ENCODE measurements around the gene CARMIL1. TPM values are rescaled to one million over a fixed set of nuclear protein-coding genes. Genes with fewer than 3 reads are reported as not detected.
"Not testable (repeated sequence)": the region's sequence is repeated elsewhere in the genome, so short reads cannot be mapped to it uniquely, and the experiment has no call there.

The CARMIL1 gene
- total RNA-seq, 2 donors from 2014 or later: 3.5 to 4.8 TPM

DNA sequence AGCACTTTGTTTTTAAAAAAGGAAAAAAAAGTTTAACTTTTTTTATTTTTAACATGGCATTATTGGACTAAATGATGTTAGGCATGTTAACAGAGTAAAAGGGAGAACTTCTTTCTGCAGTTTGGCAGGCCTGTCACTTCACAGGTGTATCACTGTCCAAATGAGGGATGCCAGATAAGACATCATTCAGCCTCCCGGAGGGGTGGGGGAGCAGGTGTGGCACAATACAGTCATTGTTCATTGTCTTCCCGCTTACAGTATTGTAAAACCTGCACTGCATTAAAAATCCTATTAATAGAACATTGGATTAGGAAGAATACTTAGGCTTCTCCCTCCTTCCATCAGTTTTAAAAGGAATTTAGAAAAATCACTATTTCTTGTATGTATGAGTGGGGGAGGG lies 80.7 kb downstream of the CARMIL1 start:
- DNase-seq (no peak), ATAC-seq (no peak)
- H3K27ac Mint-ChIP-seq: no peak overlapping the region
- no peaks in the 10 kb centered on the region for H3K36me3 Mint-ChIP-seq (ENCODE audit: low read depth)
- H3K9me3 ChIP-seq (ENCODE audit: control insufficient read depth, low read length, poor library complexity, severe bottlenecking): no peaks in the 10 kb centered on the region
- no peak overlapping the region for H3K4me3 Mint-ChIP-seq
- no peaks in the 10 kb centered on the region for H3K27me3 Mint-ChIP-seq
- H3K4me1 Mint-ChIP-seq: peaks cover 3% of the 10 kb centered on the region

DNA sequence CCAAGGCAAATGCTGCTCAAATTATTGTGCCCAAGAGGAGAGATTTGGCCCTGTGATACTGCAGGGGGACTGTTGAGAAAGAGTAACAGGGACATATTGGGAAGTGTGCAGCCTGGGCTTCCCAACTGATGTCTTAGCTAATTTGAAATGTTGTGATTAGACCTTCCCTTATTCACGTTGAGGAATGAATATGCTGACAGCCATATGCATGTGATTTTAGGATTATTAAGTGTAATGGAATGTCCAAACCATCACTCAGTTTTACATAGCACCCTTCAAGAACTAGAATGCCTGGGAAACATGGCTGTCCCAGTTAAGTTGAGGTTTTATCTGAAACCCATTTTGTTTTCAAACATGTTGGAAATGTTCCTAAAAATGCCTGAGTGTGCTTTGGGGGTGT lies 81.4 kb downstream of the CARMIL1 start:
- DNase-seq: no peak
- Mint-ChIP-seq H3K27me3 (no peaks in the 10 kb centered on the region), H3K4me3 (no peak overlapping the region), H3K27ac (no peak overlapping the region), H3K36me3 (ENCODE audit: low read depth) (no peaks in the 10 kb centered on the region), H3K4me1 (peaks cover 6% of the 10 kb centered on the region)
- no peaks in the 10 kb centered on the region for H3K9me3 ChIP-seq (ENCODE audit: control insufficient read depth, low read length, poor library complexity, severe bottlenecking)
- ATAC-seq: no peak

DNA sequence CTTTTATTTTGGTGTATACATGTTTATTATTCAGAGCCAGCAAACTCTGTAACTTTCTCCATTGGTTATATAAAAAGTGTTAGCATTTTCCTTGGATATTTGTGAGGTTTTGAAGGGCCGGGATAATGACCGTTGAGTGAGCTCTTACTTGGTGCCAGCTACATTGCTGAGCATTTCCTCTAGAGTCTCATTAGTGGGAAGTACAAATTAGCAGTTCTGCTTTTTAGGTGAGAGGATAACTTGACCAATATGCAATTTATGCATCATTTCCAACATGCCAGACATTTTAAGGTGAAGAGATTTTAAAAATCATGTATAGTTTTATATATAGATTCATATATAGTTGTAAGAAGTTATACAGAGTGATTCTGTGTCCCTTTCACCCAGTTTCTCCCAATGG lies 84.3 kb downstream of the CARMIL1 start:
- no peaks in the 10 kb centered on the region for H3K27me3 Mint-ChIP-seq
- no peaks in the 10 kb centered on the region for H3K9me3 ChIP-seq (ENCODE audit: control insufficient read depth, low read length, poor library complexity, severe bottlenecking)
- no peak overlapping the region for H3K27ac Mint-ChIP-seq
- peaks cover 25% of the 10 kb centered on the region for H3K4me1 Mint-ChIP-seq
- H3K4me3 Mint-ChIP-seq: no peak overlapping the region
- H3K36me3 Mint-ChIP-seq (ENCODE audit: low read depth): no peaks in the 10 kb centered on the region
- DNase-seq (no peak), ATAC-seq (no peak)

GRCh38 chr6:25365154-25365553 lies 86.0 kb downstream of the CARMIL1 start:
- no peak overlapping the region for H3K27ac Mint-ChIP-seq
- no peak for ATAC-seq

DNA sequence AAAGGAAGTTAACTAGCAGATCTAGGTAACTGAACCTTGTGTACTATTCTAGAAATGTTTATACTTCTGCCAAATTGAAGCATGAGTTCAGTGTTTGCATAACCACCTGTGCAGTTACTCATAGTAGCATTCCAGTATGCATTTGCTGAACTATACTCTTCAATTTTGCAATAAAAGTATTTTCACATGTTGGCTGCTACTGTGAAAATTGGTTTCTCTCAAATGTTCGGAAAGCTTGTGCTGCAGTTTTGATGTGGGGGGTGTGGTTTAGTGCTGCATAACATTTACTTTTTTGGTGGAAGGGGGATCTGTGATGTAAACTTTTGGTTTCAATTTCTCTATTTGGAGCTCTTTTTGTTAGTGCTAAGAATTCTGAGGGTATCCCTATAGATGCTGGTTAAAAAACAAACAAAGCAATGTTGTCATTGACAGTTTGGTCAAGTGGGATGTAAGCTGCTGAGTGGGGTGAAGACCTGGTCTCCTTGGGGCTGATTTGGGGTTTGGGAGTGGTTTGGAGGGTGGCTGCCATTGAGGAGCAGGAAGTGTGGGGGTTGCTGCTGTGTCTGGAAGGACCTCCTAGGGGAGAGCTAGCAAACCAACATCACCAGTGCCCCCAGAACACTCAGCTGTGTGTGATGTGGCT lies 87.8 kb downstream of the CARMIL1 start:
- ATAC-seq: peak; percentile 70
- peak overlapping the region; percentile 87 for H3K4me3 Mint-ChIP-seq
- H3K36me3 Mint-ChIP-seq (ENCODE audit: low read depth): no peaks in the 10 kb centered on the region
- DNase-seq: no peak
- H3K27ac Mint-ChIP-seq: peak overlapping the region; percentile 93
- H3K9me3 ChIP-seq (ENCODE audit: control insufficient read depth, low read length, poor library complexity, severe bottlenecking): no peaks in the 10 kb centered on the region
- H3K27me3 Mint-ChIP-seq: no peaks in the 10 kb centered on the region
- peaks cover 45% of the 10 kb centered on the region for H3K4me1 Mint-ChIP-seq

More at GRCh38 chr6:25365154-25365553, 86.0 kb downstream of the CARMIL1 start:
- Mint-ChIP-seq H3K27me3 (no peaks in the 10 kb centered on the region), H3K4me3 (no peak overlapping the region), H3K36me3 (ENCODE audit: low read depth) (no peaks in the 10 kb centered on the region), H3K4me1 (peaks cover 36% of the 10 kb centered on the region)
- no peaks in the 10 kb centered on the region for H3K9me3 ChIP-seq (ENCODE audit: control insufficient read depth, low read length, poor library complexity, severe bottlenecking)
- DNase-seq: no peak

GRCh38 chr6:25369036-25369432 lies 89.9 kb downstream of the CARMIL1 start:
- Mint-ChIP-seq H3K4me1 (peaks cover 42% of the 10 kb centered on the region), H3K27ac (no peak overlapping the region), H3K4me3 (no peak overlapping the region), H3K36me3 (ENCODE audit: low read depth) (no peaks in the 10 kb centered on the region), H3K27me3 (no peaks in the 10 kb centered on the region)
- DNase-seq (no peak), ATAC-seq (no peak)
- H3K9me3 ChIP-seq (ENCODE audit: control insufficient read depth, low read length, poor library complexity, severe bottlenecking): no peaks in the 10 kb centered on the region

DNA sequence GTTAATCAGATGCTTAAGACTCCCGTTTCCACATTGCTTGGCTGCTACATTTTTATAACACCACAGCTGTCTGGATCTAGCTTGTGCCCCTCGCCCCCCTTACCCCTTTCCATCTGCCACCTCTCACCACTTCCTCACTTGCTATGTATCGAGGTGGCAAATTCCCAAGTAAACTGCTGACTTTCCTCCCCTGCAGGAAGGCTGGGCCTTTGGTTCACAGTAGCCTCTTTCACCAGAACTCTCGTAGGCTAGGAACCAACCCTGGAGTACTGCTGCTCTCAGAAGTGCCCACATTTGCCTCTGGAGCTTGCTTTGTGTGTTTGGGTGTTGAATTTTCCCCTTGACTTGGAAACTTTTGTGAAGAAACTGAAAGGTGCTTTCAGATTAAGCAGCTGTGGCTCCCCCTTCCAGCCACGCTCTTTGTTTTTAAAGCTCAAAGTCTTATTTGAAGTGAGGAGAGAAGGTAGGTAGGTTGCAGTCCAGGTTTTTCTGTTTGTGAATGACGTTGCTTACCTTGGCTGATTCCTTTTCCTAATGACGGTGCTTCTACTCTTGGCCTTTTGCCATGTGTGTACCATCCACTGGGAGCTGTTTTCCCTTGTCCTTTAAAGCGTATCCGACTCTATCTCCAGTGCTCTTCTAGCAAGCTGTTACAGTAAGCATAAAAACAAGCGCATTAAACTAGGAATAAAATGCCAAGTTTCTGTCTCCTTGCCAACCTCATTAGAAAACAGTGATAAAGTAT lies 90.4 kb downstream of the CARMIL1 start:
- Mint-ChIP-seq H3K27ac (peak overlapping the region; percentile 48), H3K27me3 (no peaks in the 10 kb centered on the region)
- ATAC-seq: peak; percentile 14

GRCh38 chr6:25370178-25371036 lies 91.2 kb downstream of the CARMIL1 start:
- peaks cover 40% of the 10 kb centered on the region for H3K4me1 Mint-ChIP-seq

More for the DNA sequence above, 90.4 kb downstream of the CARMIL1 start:
- Mint-ChIP-seq H3K36me3 (ENCODE audit: low read depth) (no peaks in the 10 kb centered on the region), H3K4me3 (peak overlapping the region; percentile 67), H3K4me1 (peaks cover 42% of the 10 kb centered on the region)
- DNase-seq: no peak
- no peaks in the 10 kb centered on the region for H3K9me3 ChIP-seq (ENCODE audit: control insufficient read depth, low read length, poor library complexity, severe bottlenecking)

GRCh38 chr6:25371037-25371347 lies 91.8 kb downstream of the CARMIL1 start:
- ATAC-seq: no peak
- H3K9me3 ChIP-seq (ENCODE audit: control insufficient read depth, low read length, poor library complexity, severe bottlenecking): no peaks in the 10 kb centered on the region
- DNase-seq: no peak
- no peak overlapping the region for H3K27ac Mint-ChIP-seq
- no peaks in the 10 kb centered on the region for H3K36me3 Mint-ChIP-seq (ENCODE audit: low read depth)
- H3K4me1 Mint-ChIP-seq: peaks cover 38% of the 10 kb centered on the region
- H3K27me3 Mint-ChIP-seq: no peaks in the 10 kb centered on the region
- peak overlapping the region; percentile 46 for H3K4me3 Mint-ChIP-seq

More at GRCh38 chr6:25370178-25371036, 91.2 kb downstream of the CARMIL1 start:
- peak overlapping the region; percentile 62 for H3K4me3 Mint-ChIP-seq
- no peaks in the 10 kb centered on the region for H3K9me3 ChIP-seq (ENCODE audit: control insufficient read depth, low read length, poor library complexity, severe bottlenecking)
- ATAC-seq (no peak), DNase-seq (no peak)
- no peak overlapping the region for H3K27ac Mint-ChIP-seq
- H3K27me3 Mint-ChIP-seq: no peaks in the 10 kb centered on the region
- no peaks in the 10 kb centered on the region for H3K36me3 Mint-ChIP-seq (ENCODE audit: low read depth)

DNA sequence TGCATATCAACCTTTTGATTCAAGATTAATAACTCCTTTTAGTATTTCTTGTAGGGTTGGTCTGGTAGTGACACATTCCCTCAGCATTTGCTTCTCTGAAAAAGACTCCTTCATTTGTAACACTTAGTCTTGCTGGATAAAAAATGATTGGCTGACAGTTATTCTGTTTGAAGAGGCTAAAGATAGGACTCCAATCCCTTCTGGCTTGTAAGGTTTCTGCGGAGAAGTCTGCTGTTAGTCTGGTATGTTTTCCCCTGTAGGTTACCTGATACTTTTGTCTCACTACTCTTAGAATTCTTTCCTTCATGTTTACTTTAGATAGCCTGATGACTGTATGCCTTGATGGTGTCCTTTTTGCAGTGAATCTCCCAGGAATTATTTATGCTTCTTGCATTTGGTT lies 96.0 kb downstream of the CARMIL1 start:
- H3K9me3 ChIP-seq (ENCODE audit: control insufficient read depth, low read length, poor library complexity, severe bottlenecking): no peaks in the 10 kb centered on the region
- ATAC-seq: no peak
- no peaks in the 10 kb centered on the region for H3K27me3 Mint-ChIP-seq
- DNase-seq: no peak
- H3K27ac Mint-ChIP-seq: no peak overlapping the region
- H3K36me3 Mint-ChIP-seq (ENCODE audit: low read depth): no peaks in the 10 kb centered on the region
- H3K4me1 Mint-ChIP-seq: peaks cover 9% of the 10 kb centered on the region
- H3K4me3 Mint-ChIP-seq: no peak overlapping the region

GRCh38 chr6:25377664-25378063 lies 98.5 kb downstream of the CARMIL1 start:
- ATAC-seq (no peak), DNase-seq (no peak)
- H3K9me3 ChIP-seq (ENCODE audit: control insufficient read depth, low read length, poor library complexity, severe bottlenecking): no peaks in the 10 kb centered on the region
- H3K4me1 Mint-ChIP-seq: no peaks in the 10 kb centered on the region
- H3K27me3 Mint-ChIP-seq: no peaks in the 10 kb centered on the region
- H3K27ac Mint-ChIP-seq: no peak overlapping the region
- no peaks in the 10 kb centered on the region for H3K36me3 Mint-ChIP-seq (ENCODE audit: low read depth)
- no peak overlapping the region for H3K4me3 Mint-ChIP-seq

DNA sequence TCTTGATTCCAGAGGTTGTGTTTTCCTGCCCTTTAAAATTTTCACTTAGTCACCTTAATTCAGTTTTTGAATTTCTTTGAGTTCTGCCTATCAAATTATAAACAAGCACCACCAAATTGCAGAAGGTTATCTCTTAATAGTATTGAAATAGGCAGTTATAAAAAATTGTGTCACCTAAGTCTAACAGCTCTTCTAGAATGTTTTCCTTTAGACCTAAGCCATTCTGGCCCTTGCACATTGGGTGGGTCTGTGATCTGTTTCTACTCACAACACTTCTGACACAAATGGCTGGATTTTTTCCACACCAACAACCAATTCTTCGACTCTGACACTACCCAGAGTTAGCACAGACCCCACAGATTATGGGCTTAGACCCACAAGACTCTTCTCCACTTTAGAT lies 101.9 kb downstream of the CARMIL1 start:
- H3K9me3 ChIP-seq (ENCODE audit: control insufficient read depth, low read length, poor library complexity, severe bottlenecking): no peaks in the 10 kb centered on the region
- Mint-ChIP-seq H3K4me1 (no peaks in the 10 kb centered on the region), H3K36me3 (ENCODE audit: low read depth) (peaks cover 4% of the 10 kb centered on the region), H3K27ac (no peak overlapping the region), H3K27me3 (no peaks in the 10 kb centered on the region), H3K4me3 (no peak overlapping the region)
- ATAC-seq: no peak
- DNase-seq: no peak

DNA sequence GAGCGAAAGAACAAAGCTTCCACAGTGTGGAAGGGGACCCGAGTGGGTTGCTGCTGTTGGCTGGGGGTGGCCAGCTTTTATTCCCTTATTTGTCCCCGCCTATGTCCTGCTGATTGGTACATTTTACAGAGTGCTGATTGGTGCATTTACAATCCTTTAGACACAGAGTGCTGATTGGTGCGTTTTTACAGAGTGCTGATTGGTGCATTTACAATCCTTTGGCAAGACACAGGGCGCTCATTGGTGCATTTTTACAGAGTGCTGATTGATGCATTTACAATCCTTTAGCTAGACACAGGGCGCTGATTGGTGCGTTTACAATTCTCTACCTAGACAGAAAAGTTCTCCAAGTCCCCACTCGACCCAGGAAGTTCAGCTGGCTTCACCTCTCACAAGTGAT lies 103.3 kb downstream of the CARMIL1 start:
- not testable (repeated sequence) for H3K9me3 ChIP-seq (ENCODE audit: control insufficient read depth, low read length, poor library complexity, severe bottlenecking); H3K27ac Mint-ChIP-seq; H3K36me3 Mint-ChIP-seq (ENCODE audit: low read depth); H3K4me3 Mint-ChIP-seq; ATAC-seq; H3K27me3 Mint-ChIP-seq; DNase-seq; H3K4me1 Mint-ChIP-seq
